Neural cell (in vitro differentiated cells): Measurements from ENCODE around the gene SCYGR2. TPM values are rescaled to one million over a fixed set of nuclear protein-coding genes. Genes with fewer than 3 reads are reported as not detected.

Experiments
- H2AFZ ChIP-seq: fragments of 200-600, 300-800 bp; sonication (generic), shearing (Covaris generic); 2 replicates; pipeline ENCODE4 v1.6.0; 2014; ENCODE audit warnings: low read depth, mild to moderate bottlenecking, antibody characterized with exemption, low read length, moderate library complexity
- H3F3A ChIP-seq: fragments of 200-600 bp; shearing (Covaris generic); 2 replicates; pipeline ENCODE4 v1.6.1; 2016; ENCODE audit warnings: mild to moderate bottlenecking, moderate library complexity, mixed read lengths, antibody characterized with exemption, low read length; ENCODE audit not compliant: insufficient read depth, poor library complexity, severe bottlenecking
- H3K27ac ChIP-seq: fragments of 200-600, 300-800 bp; sonication (generic), shearing (Covaris generic); 2 replicates; pipeline ENCODE4 v1.5.1; 2014; ENCODE audit warnings: mild to moderate bottlenecking, low read length, moderate library complexity
- H3K27me3 ChIP-seq: fragments of 300-800, 200-600 bp; sonication (generic), shearing (Covaris generic); 2 replicates; pipeline ENCODE4 v1.6.0; 2014; ENCODE audit warnings: mild to moderate bottlenecking, low read depth, low read length, moderate library complexity; ENCODE audit not compliant: insufficient read depth
- H3K36me3 ChIP-seq: fragments of 300-800, 200-600 bp; sonication (generic), shearing (Covaris generic); 2 replicates; pipeline ENCODE4 v1.5.1; 2014; ENCODE audit warnings: mild to moderate bottlenecking, antibody characterized with exemption, low read length, moderate library complexity; ENCODE audit not compliant: insufficient read depth
- H3K4me2 ChIP-seq: fragments of 300-800, 200-600 bp; sonication (generic), shearing (Covaris generic); 2 replicates; pipeline ENCODE4 v1.6.0; 2014; ENCODE audit warnings: mild to moderate bottlenecking, low read length
- H3K4me3 ChIP-seq: fragments of 300-800, 200-600 bp; sonication (generic), shearing (Covaris generic); 2 replicates; pipeline ENCODE4 v1.5.1; 2014; ENCODE audit warnings: mild to moderate bottlenecking, low read length, moderate library complexity
- H3K79me2 ChIP-seq: fragments of 200-600 bp; shearing (Covaris generic); replicated peaks from 2 replicates; pipeline ENCODE4 v1.6.0; 2014; ENCODE audit warnings: mild to moderate bottlenecking, low read length, moderate library complexity; ENCODE audit not compliant: insufficient read depth
- H3K9ac ChIP-seq: fragments of 300-800, 200-600 bp; sonication (generic), shearing (Covaris generic); 2 replicates; pipeline ENCODE4 v1.6.1; 2016; ENCODE audit warnings: mild to moderate bottlenecking, low read length, mixed read lengths
- H3K9me2 ChIP-seq: fragments of 200-600 bp; shearing (Covaris generic); 2 replicates; pipeline ENCODE4 v1.6.1; 2016; ENCODE audit warnings: mild to moderate bottlenecking, low read length, mixed read lengths; ENCODE audit not compliant: insufficient read depth
- H3K9me3 ChIP-seq: fragments of 200-600, 300-800 bp; sonication (generic), shearing (Covaris generic); 2 replicates; pipeline ENCODE4 v1.6.1; 2016; ENCODE audit warnings: mild to moderate bottlenecking, mixed run types, low read length, moderate library complexity, mixed read lengths
- H4K20me1 ChIP-seq: fragments of 200-600 bp; shearing (Covaris generic); 2 replicates; pipeline ENCODE4 v1.6.1; 2016; ENCODE audit warnings: mild to moderate bottlenecking, mixed run types; ENCODE audit not compliant: insufficient read depth
- EP300 ChIP-seq: fragments of 450-650 bp; conservative IDR thresholded peaks from 2 replicates; pipeline ENCODE4 v1.6.1; 2014; ENCODE audit warnings: antibody characterized with exemption, mild to moderate bottlenecking, moderate library complexity; ENCODE audit not compliant: poor library complexity, severe bottlenecking
- EZH2 ChIP-seq: fragments of 200-600, 300-800 bp; shearing (Covaris generic), sonication (generic); IDR thresholded peaks from 2 replicates; pipeline ENCODE4 v1.6.1; 2014; ENCODE audit warnings: antibody characterized with exemption, low read length, borderline replicate concordance, mild to moderate bottlenecking; ENCODE audit not compliant: insufficient read depth, poor library complexity, severe bottlenecking
- MXI1 ChIP-seq: fragments of 450-650 bp; conservative IDR thresholded peaks from 2 replicates; pipeline ENCODE4 v1.6.1; 2014; ENCODE audit warnings: antibody characterized with exemption, mild to moderate bottlenecking; ENCODE audit not compliant: poor library complexity, severe bottlenecking
- POLR2AphosphoS5 ChIP-seq: IDR thresholded peaks from 2 replicates; pipeline ENCODE4 v1.6.1; 2012
- RAD21 ChIP-seq: fragments of 450-650 bp; conservative IDR thresholded peaks from 2 replicates; pipeline ENCODE4 v1.6.1; 2014; ENCODE audit warnings: antibody characterized with exemption, mild to moderate bottlenecking, moderate library complexity
- SMC3 ChIP-seq: fragments of 450-650 bp; conservative IDR thresholded peaks from 2 replicates; pipeline ENCODE4 v1.6.1; 2014; ENCODE audit warnings: antibody characterized with exemption, mild to moderate bottlenecking, moderate library complexity; ENCODE audit not compliant: poor library complexity
- TAF1 ChIP-seq: IDR thresholded peaks from 2 replicates; pipeline ENCODE4 v1.6.1; 2012; ENCODE audit warnings: low read depth
- polyA plus RNA-seq: library from polyadenylated mRNA; depleted of rRNA; stranded (reverse); fragments of >200 nt; gene quantifications from 2 replicates; pipeline ENCODE4 v1.2.3, GENCODE V29; 2014
- TF ChIP-seq, protein P1 (sequence below): fragments of 450-650 bp; IDR thresholded peaks from 2 replicates; pipeline ENCODE4 v1.5.1; 2014; ENCODE audit warnings: antibody characterized with exemption, mild to moderate bottlenecking, moderate library complexity; ENCODE audit not compliant: poor library complexity, severe bottlenecking
- TF ChIP-seq, protein P2 (sequence below): IDR thresholded peaks from 2 replicates; pipeline ENCODE4 v1.6.1; 2012; ENCODE audit warnings: borderline replicate concordance

SCYGR2 gene
- polyA plus RNA-seq, 1 donor from 2014 or later, result not detected

GRCh38 chr2:227568852-227569169 lies 29.9 kb upstream of the SCYGR2 start:
- Histone ChIP-seq H3K9me2 (no peaks in the 10 kb centered on the region), H3K9ac (no peak overlapping the region), H3K4me2 (no peak overlapping the region), H3K36me3 (no peaks in the 10 kb centered on the region), H3K79me2 (no peaks in the 10 kb centered on the region), H4K20me1 (no peaks in the 10 kb centered on the region), H3K27ac (no peak overlapping the region), H2AFZ (no peak overlapping the region), H3F3A (no peaks in the 10 kb centered on the region), H3K9me3 (no peaks in the 10 kb centered on the region), H3K4me3 (no peak overlapping the region), H3K27me3 (no peaks in the 10 kb centered on the region)
- TF ChIP-seq SMC3 (no peak), MXI1 (no peak), EZH2 (no peak), EP300 (no peak)
- TF ChIP-seq, protein P1, sequence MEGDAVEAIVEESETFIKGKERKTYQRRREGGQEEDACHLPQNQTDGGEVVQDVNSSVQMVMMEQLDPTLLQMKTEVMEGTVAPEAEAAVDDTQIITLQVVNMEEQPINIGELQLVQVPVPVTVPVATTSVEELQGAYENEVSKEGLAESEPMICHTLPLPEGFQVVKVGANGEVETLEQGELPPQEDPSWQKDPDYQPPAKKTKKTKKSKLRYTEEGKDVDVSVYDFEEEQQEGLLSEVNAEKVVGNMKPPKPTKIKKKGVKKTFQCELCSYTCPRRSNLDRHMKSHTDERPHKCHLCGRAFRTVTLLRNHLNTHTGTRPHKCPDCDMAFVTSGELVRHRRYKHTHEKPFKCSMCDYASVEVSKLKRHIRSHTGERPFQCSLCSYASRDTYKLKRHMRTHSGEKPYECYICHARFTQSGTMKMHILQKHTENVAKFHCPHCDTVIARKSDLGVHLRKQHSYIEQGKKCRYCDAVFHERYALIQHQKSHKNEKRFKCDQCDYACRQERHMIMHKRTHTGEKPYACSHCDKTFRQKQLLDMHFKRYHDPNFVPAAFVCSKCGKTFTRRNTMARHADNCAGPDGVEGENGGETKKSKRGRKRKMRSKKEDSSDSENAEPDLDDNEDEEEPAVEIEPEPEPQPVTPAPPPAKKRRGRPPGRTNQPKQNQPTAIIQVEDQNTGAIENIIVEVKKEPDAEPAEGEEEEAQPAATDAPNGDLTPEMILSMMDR, result no peak
- TF ChIP-seq, protein P2, sequence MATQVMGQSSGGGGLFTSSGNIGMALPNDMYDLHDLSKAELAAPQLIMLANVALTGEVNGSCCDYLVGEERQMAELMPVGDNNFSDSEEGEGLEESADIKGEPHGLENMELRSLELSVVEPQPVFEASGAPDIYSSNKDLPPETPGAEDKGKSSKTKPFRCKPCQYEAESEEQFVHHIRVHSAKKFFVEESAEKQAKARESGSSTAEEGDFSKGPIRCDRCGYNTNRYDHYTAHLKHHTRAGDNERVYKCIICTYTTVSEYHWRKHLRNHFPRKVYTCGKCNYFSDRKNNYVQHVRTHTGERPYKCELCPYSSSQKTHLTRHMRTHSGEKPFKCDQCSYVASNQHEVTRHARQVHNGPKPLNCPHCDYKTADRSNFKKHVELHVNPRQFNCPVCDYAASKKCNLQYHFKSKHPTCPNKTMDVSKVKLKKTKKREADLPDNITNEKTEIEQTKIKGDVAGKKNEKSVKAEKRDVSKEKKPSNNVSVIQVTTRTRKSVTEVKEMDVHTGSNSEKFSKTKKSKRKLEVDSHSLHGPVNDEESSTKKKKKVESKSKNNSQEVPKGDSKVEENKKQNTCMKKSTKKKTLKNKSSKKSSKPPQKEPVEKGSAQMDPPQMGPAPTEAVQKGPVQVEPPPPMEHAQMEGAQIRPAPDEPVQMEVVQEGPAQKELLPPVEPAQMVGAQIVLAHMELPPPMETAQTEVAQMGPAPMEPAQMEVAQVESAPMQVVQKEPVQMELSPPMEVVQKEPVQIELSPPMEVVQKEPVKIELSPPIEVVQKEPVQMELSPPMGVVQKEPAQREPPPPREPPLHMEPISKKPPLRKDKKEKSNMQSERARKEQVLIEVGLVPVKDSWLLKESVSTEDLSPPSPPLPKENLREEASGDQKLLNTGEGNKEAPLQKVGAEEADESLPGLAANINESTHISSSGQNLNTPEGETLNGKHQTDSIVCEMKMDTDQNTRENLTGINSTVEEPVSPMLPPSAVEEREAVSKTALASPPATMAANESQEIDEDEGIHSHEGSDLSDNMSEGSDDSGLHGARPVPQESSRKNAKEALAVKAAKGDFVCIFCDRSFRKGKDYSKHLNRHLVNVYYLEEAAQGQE, result no peak

DNA sequence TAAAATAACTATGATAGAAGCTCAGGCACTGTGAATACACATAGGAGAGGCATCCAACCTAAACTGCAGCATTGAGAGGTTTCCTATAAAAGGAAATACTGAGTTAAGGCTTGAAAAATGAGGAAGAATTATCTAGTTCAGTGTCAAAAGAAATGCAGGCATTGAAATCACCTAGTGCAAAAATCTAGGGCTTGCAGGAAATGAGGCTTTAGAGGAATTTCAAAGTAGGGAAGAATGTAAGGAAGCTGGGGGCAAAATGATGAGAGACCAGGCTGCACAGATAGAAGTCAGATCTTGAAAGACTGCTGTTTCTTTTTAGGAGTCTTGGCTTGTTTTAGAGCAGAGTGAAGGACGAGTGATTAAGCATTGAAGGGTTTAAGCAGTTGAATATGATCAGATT lies 28.1 kb upstream of the SCYGR2 start:
- Histone ChIP-seq H3K9ac (no peak overlapping the region), H3K9me2 (no peaks in the 10 kb centered on the region), H2AFZ (no peak overlapping the region), H3K27me3 (no peaks in the 10 kb centered on the region), H3K9me3 (no peaks in the 10 kb centered on the region), H3F3A (no peaks in the 10 kb centered on the region), H3K27ac (no peak overlapping the region), H3K4me3 (no peak overlapping the region), H3K79me2 (no peaks in the 10 kb centered on the region), H3K36me3 (no peaks in the 10 kb centered on the region), H3K4me2 (no peak overlapping the region), H4K20me1 (no peaks in the 10 kb centered on the region)
- TF ChIP-seq, protein P1, result no peak
- TF ChIP-seq, protein P2, result no peak
- TF ChIP-seq POLR2AphosphoS5 (no peak), RAD21 (no peak), MXI1 (no peak), EP300 (no peak), EZH2 (no peak), TAF1 (no peak), SMC3 (no peak)
